Cardiac muscle cell (in vitro differentiated cells and primary cell): ENCODE results near the gene BRICD5. TPM values are rescaled to one million over a fixed set of nuclear protein-coding genes. Genes with fewer than 3 reads are reported as not detected.
"Not testable (repeated sequence)": the region's sequence is repeated elsewhere in the genome, so short reads cannot be mapped to it uniquely, and the experiment has no call there.

Experiments used
- DNase-seq, 2 donors: peaks; one replicate each; pipeline versions ENCODE4 v3.0.0 to v3.0.0-alpha.2; 2010 to 2017; ENCODE audit warnings: low read depth in 1 of 2, low spot score in 1 of 2
- H3K27ac ChIP-seq: fragments of 200-600 bp; sonication (generic); 2 replicates; pipeline ENCODE4 v1.5.1; 2016
- H3K27me3 ChIP-seq: fragments of 200-600 bp; sonication (generic); 2 replicates; pipeline ENCODE4 v1.6.0; 2016; ENCODE audit warnings: control low read depth
- H3K36me3 ChIP-seq: fragments of 200-600 bp; sonication (generic); 2 replicates; pipeline ENCODE4 v1.5.1; 2016; ENCODE audit warnings: control low read depth
- H3K4me1 ChIP-seq: fragments of 200-600 bp; sonication (generic); 2 replicates; pipeline ENCODE4 v1.8.1; 2017; ENCODE audit warnings: low read depth, mild to moderate bottlenecking, mixed run types
- H3K4me3 ChIP-seq: fragments of 200-600 bp; sonication (generic); 2 replicates; pipeline ENCODE4 v1.5.1; 2016; ENCODE audit warnings: mild to moderate bottlenecking
- H3K9me3 ChIP-seq: fragments of 200-600 bp; sonication (generic); 2 replicates; pipeline ENCODE4 v1.5.1; 2017; ENCODE audit warnings: low read depth, mild to moderate bottlenecking, control low read depth
- polyA plus RNA-seq: library from polyadenylated mRNA; unstranded; fragments of >200 nt; fragmentation: Nextera tagmentation; extraction: Ambion mirVana; gene quantifications from 2 replicates; pipeline ENCODE4 v1.2.1, GENCODE V29; 2016
- total RNA-seq: library from RNA; depleted of rRNA; stranded (reverse); fragments of >200 nt; gene quantifications from 2 replicates; pipeline ENCODE4 v1.2.3, GENCODE V29; 2016
- TF ChIP-seq, protein P1 (sequence below): IDR thresholded peaks from 2 replicates; pipeline ENCODE4 v1.5.1; 2012; ENCODE audit warnings: low read depth, mild to moderate bottlenecking, low read length

The BRICD5 gene
- total and polyA plus RNA-seq, 2 experiments from 2014 or later = 21.8 to 24.6 TPM

DNA sequence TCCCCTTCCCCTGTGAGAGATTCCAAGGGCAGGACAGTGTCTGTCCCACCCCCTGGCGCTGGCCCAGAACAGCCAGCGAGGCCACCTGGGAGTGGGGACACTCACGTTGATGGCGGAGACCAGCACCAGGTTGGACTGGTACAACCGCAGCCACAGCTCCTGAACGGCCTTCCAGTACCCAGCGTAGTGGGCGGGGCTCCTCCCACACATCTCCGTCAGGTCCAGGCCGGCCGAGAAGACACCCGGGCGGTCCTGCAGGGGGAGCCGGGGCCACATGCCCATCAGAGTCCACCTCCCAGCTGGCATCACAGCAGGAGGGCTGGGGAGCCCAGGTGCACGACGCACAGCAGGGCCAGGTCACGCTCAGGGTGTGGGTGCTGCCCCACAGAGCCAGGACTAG, 33.6 kb upstream of the BRICD5 start:
- H3K36me3 ChIP-seq = peaks cover 19% of the 10 kb centered on the region
- TF ChIP-seq, protein P1, sequence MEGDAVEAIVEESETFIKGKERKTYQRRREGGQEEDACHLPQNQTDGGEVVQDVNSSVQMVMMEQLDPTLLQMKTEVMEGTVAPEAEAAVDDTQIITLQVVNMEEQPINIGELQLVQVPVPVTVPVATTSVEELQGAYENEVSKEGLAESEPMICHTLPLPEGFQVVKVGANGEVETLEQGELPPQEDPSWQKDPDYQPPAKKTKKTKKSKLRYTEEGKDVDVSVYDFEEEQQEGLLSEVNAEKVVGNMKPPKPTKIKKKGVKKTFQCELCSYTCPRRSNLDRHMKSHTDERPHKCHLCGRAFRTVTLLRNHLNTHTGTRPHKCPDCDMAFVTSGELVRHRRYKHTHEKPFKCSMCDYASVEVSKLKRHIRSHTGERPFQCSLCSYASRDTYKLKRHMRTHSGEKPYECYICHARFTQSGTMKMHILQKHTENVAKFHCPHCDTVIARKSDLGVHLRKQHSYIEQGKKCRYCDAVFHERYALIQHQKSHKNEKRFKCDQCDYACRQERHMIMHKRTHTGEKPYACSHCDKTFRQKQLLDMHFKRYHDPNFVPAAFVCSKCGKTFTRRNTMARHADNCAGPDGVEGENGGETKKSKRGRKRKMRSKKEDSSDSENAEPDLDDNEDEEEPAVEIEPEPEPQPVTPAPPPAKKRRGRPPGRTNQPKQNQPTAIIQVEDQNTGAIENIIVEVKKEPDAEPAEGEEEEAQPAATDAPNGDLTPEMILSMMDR = peak; percentile 5
- no peaks in the 10 kb centered on the region for H3K9me3 ChIP-seq
- H3K27me3 ChIP-seq = no peaks in the 10 kb centered on the region
- H3K4me1 ChIP-seq = no peaks in the 10 kb centered on the region
- no peak overlapping the region for H3K4me3 ChIP-seq
- no peak for DNase-seq
- H3K27ac ChIP-seq = no peak overlapping the region

DNA sequence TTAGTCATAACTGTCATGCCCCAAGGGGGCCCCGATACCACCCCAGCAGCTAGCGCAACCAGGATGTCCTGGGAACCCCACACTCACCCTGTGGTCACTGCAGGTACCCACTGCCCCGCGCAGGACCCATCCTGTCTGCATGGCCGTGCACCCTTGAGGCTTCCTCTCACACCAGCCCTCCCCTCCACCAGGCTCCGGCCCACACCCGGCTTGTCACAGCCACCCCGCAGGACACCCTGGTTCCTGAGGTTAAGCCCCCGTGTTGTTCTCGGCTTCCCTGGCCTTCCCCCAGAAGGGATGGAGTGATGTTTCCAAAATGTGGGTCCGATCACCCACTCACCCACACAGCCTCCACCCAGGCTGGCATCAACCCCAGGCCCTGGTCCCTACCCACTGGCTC, 33.1 kb upstream of the BRICD5 start:
- no peak for DNase-seq
- H3K36me3 ChIP-seq = peaks cover 19% of the 10 kb centered on the region
- H3K27ac ChIP-seq = no peak overlapping the region

DNA sequence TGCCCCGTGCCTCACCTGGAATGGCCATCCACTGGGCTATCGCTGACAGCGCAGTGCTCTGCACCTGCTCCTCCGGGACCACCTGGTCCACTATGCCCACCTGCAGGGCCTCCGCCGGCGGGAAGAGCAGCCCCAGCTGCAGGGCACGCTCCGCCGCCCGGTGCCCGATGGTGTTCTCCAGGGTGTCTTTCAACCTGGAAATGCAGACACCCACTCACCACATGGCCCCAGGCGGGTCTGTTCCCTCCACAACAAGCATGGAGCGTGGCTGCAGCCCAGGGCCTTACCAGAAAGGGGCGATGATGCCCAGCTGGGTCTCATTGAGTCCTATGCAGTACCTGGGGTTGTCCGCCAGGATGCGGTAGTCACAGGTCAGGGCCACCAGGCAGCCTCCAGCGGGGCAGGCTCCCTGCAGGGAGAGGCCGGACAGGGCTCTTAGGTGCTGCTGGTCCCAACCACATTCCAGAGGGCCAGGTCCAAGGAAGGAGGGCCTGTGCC, 32.4 kb upstream of the BRICD5 start:
- H3K4me1 ChIP-seq = no peaks in the 10 kb centered on the region
- TF ChIP-seq, protein P1 = no peak
- H3K27ac ChIP-seq = no peak overlapping the region
- H3K27me3 ChIP-seq = no peaks in the 10 kb centered on the region
- no peak for DNase-seq
- peaks cover 19% of the 10 kb centered on the region for H3K36me3 ChIP-seq
- H3K4me3 ChIP-seq = no peak overlapping the region
- H3K9me3 ChIP-seq = no peaks in the 10 kb centered on the region

More for the DNA sequence above, 33.1 kb upstream of the BRICD5 start:
- H3K9me3 ChIP-seq = no peaks in the 10 kb centered on the region
- TF ChIP-seq, protein P1 = no peak
- H3K4me1 ChIP-seq = no peaks in the 10 kb centered on the region
- H3K27me3 ChIP-seq = no peaks in the 10 kb centered on the region
- H3K4me3 ChIP-seq = no peak overlapping the region

DNA sequence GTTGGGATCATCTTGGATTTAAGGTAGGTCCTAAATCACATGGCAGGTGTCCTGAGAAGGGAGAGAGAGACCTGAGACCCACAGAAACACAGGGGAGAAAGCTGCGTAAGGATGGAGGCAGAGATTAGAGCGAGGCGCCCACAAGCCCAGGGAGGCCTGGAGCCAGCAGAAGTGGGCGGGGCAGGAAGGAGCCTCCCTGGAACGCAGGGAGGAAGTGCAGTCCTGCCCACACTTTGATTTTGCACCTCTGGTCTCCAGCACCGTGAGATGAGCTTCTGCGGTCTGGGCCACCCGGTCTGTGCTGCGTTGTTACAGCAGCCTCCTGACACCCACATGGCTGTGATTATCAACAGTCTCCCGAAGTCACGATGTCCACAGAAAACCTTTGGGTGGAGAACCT, 31.9 kb upstream of the BRICD5 start:
- Histone ChIP-seq H3K27ac (no peak overlapping the region), H3K4me1 (no peaks in the 10 kb centered on the region), H3K36me3 (peaks cover 19% of the 10 kb centered on the region), H3K4me3 (no peak overlapping the region), H3K9me3 (no peaks in the 10 kb centered on the region), H3K27me3 (peaks cover 5% of the 10 kb centered on the region)
- DNase-seq = no peak
- TF ChIP-seq, protein P1 = no peak

DNA sequence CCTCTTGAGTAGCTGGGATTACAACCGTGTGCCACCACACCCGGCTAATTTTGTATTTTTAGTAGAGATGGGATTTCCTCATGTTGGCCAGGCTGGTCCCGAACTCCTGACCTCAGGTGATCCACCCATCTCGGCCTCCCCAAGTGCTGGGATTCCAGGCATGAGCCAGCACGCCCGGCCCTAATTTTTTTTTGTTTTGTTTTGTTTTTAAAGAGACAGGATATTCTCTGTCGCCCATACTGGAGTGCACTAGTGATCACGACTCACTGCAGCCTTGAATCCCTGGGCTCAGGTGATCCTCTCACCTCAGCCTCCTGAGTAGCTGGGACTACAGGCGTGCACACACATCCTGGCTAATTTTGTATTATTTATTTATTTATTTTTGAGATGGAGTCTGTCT, 29.7 kb upstream of the BRICD5 start:
- H3K27me3 ChIP-seq = peaks cover 15% of the 10 kb centered on the region
- not testable (repeated sequence) for H3K4me1 ChIP-seq, H3K9me3 ChIP-seq, H3K4me3 ChIP-seq, DNase-seq, H3K27ac ChIP-seq
- peaks cover 16% of the 10 kb centered on the region for H3K36me3 ChIP-seq

DNA sequence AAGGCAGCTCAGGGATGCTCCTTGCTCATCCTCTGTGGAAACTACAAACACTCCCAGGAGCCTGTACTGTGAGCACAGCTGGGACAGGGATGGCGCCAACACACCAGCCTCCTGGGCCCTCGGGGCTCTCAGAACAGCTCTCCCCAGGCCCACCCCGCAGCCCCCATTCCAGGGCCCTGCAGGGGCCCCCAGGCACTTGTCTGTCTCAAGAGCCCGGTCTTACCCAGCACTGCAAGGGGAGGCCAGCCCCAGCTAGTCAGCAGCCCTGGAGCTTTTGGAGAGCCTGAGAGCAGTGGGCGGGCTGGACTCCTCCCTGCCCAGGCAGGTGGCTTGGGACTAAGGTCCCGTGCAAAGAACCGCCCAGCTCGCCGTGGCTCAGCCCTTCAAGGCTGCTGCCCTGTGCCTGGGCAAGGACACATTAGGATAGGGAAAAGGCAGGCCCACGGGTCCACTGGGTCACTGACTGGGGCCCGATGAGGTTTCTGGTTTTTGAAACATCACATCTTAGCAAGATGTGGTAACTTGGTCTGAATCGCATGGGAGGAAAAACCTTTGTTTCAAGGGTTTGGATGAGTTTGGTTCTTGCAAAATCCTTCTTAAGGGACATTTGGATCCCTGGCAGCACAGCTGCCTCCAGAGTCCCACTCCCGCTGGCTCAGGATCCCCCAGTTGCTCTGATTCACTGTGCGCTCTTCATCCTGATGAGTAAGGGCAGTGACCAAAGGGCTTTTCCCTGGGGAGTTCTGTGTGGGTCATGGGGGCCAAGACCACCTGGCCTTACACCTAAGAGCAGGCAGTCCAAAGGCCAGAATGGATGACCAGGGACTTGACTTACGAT, 28.4 kb upstream of the BRICD5 start:
- peaks cover 15% of the 10 kb centered on the region for H3K27me3 ChIP-seq
- DNase-seq = no peak
- H3K27ac ChIP-seq = no peak overlapping the region
- H3K36me3 ChIP-seq = peaks cover 23% of the 10 kb centered on the region
- TF ChIP-seq, protein P1 = no peak
- no peak overlapping the region for H3K4me3 ChIP-seq
- peaks cover 8% of the 10 kb centered on the region for H3K4me1 ChIP-seq
- no peaks in the 10 kb centered on the region for H3K9me3 ChIP-seq
